ENCODE data around the gene EPHB1.
A peak's percentile ranks its signal among the peaks of the same experiment; 100 is the strongest.

DNA sequence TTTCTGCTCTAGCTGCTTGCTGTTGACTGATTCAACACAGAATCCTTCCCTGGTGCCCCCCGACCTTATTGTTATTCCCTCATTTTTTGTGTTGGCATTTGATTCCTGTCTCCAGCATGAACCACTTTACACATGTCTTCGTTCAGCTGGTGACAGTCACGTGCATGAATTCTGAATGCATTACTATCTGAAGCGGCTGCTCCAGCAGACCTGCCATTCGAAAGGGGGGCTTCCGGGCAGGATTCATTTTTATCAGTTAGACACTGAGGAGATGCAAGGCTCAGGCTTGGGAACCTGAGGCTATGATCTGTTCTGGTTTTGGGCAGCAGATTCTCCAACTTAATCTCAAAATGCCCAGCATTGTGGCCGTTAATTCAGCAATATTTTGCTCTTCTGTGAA, 336.2 kb downstream of the EPHB1 start:
- TF ChIP-seq CTCF (IDR thresholded peaks at IDR 0.05; ENCODE audit: poor library complexity, severe bottlenecking), result no peak
- TF ChIP-seq RAD21 (conservative IDR thresholded peaks at IDR 0.05), result peak; percentile 48
- no peak for TF ChIP-seq EZH2 (IDR thresholded peaks at IDR 0.05; ENCODE audit: borderline replicate concordance, insufficient read depth, low read length, poor library complexity, severe bottlenecking)
- peak; percentile 73 for TF ChIP-seq EP300 (conservative IDR thresholded peaks at IDR 0.05; ENCODE audit: poor library complexity, severe bottlenecking)
- TF ChIP-seq POLR2AphosphoS5 (IDR thresholded peaks at IDR 0.05), result no peak
- peak; percentile 49 for TF ChIP-seq SMC3 (conservative IDR thresholded peaks at IDR 0.05; ENCODE audit: poor library complexity)
- TF ChIP-seq MXI1 (conservative IDR thresholded peaks at IDR 0.05; ENCODE audit: poor library complexity, severe bottlenecking), result peak; percentile 66
- TF ChIP-seq, protein P1, sequence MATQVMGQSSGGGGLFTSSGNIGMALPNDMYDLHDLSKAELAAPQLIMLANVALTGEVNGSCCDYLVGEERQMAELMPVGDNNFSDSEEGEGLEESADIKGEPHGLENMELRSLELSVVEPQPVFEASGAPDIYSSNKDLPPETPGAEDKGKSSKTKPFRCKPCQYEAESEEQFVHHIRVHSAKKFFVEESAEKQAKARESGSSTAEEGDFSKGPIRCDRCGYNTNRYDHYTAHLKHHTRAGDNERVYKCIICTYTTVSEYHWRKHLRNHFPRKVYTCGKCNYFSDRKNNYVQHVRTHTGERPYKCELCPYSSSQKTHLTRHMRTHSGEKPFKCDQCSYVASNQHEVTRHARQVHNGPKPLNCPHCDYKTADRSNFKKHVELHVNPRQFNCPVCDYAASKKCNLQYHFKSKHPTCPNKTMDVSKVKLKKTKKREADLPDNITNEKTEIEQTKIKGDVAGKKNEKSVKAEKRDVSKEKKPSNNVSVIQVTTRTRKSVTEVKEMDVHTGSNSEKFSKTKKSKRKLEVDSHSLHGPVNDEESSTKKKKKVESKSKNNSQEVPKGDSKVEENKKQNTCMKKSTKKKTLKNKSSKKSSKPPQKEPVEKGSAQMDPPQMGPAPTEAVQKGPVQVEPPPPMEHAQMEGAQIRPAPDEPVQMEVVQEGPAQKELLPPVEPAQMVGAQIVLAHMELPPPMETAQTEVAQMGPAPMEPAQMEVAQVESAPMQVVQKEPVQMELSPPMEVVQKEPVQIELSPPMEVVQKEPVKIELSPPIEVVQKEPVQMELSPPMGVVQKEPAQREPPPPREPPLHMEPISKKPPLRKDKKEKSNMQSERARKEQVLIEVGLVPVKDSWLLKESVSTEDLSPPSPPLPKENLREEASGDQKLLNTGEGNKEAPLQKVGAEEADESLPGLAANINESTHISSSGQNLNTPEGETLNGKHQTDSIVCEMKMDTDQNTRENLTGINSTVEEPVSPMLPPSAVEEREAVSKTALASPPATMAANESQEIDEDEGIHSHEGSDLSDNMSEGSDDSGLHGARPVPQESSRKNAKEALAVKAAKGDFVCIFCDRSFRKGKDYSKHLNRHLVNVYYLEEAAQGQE (IDR thresholded peaks at IDR 0.05; ENCODE audit: borderline replicate concordance), result no peak
